T-helper 1 cell treated with Interleukin-12 subunit alpha and Interleukin-12 subunit beta and Interleukin-4 antibody, amounts not matched to agents 30 μg/mL and 1 μg/mL, for 36 hours (primary cell): ENCODE measurements around the gene PKN3.

Experiments used
- H3K27ac Mint-ChIP-seq: one replicate; pipeline ENCODE4 v1.8.0; 2021; ENCODE audit warnings: mild to moderate bottlenecking, mixed read lengths
- H3K27me3 Mint-ChIP-seq: one replicate; pipeline ENCODE4 v1.8.0; 2021; ENCODE audit warnings: low read depth, mixed read lengths
- H3K36me3 Mint-ChIP-seq: one replicate; pipeline ENCODE4 v1.8.0; 2021; ENCODE audit warnings: low read depth, mixed read lengths
- H3K4me1 Mint-ChIP-seq: one replicate; pipeline ENCODE4 v1.8.0; 2021; ENCODE audit warnings: low read depth, mixed read lengths
- H3K4me3 Mint-ChIP-seq: one replicate; pipeline ENCODE4 v1.8.0; 2021; ENCODE audit warnings: mild to moderate bottlenecking, moderate library complexity, mixed read lengths
- H3K9me3 Mint-ChIP-seq: one replicate; pipeline ENCODE4 v1.8.0; 2021; ENCODE audit warnings: mixed read lengths

The PKN3 gene

GRCh38 chr9:128731093-128731492, 28.8 kb downstream of the PKN3 start:
- no peaks in the 10 kb centered on the region for H3K27me3 Mint-ChIP-seq
- H3K4me1 Mint-ChIP-seq, result peaks cover 8% of the 10 kb centered on the region
- H3K27ac Mint-ChIP-seq, result no peak overlapping the region
- peaks cover 10% of the 10 kb centered on the region for H3K36me3 Mint-ChIP-seq
- H3K9me3 Mint-ChIP-seq, result no peaks in the 10 kb centered on the region
- no peak overlapping the region for H3K4me3 Mint-ChIP-seq

GRCh38 chr9:128731691-128732090, 29.4 kb downstream of the PKN3 start:
- no peaks in the 10 kb centered on the region for H3K9me3 Mint-ChIP-seq
- H3K4me1 Mint-ChIP-seq, result peaks cover 6% of the 10 kb centered on the region
- H3K36me3 Mint-ChIP-seq, result peaks cover 10% of the 10 kb centered on the region
- H3K27me3 Mint-ChIP-seq, result no peaks in the 10 kb centered on the region
- H3K27ac Mint-ChIP-seq, result no peak overlapping the region
- no peak overlapping the region for H3K4me3 Mint-ChIP-seq

DNA sequence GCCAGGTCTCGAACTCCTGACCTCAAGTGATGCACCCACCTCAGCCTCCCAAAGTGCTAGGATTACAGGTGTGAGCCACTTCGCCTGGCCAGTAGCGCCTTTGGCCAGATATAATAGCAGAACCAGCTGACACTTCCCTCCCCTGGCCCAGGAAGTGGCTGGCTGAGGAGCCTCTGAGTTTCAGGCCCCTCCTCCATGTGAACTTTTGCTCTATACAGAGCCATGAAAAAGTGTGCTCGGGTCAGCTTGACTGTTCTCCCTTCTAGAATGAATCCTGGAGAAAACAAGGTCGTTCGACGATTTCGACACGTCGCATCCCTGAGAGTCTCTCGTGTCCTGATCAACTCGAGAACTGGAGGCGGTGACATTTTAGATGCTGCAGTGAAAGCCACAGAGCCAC, 30.3 kb downstream of the PKN3 start:
- H3K27me3 Mint-ChIP-seq, result no peaks in the 10 kb centered on the region
- no peak overlapping the region for H3K27ac Mint-ChIP-seq
- H3K9me3 Mint-ChIP-seq, result no peaks in the 10 kb centered on the region

GRCh38 chr9:128733256-128733655, 31.0 kb downstream of the PKN3 start:
- peaks cover 10% of the 10 kb centered on the region for H3K36me3 Mint-ChIP-seq
- peaks cover 2% of the 10 kb centered on the region for H3K4me1 Mint-ChIP-seq
- H3K27ac Mint-ChIP-seq, result no peak overlapping the region
- H3K27me3 Mint-ChIP-seq, result no peaks in the 10 kb centered on the region
- no peak overlapping the region for H3K4me3 Mint-ChIP-seq
- no peaks in the 10 kb centered on the region for H3K9me3 Mint-ChIP-seq

More for the DNA sequence above, 30.3 kb downstream of the PKN3 start:
- no peak overlapping the region for H3K4me3 Mint-ChIP-seq
- peaks cover 10% of the 10 kb centered on the region for H3K36me3 Mint-ChIP-seq
- H3K4me1 Mint-ChIP-seq, result peaks cover 5% of the 10 kb centered on the region

GRCh38 chr9:128735373-128735772, 33.1 kb downstream of the PKN3 start:
- Mint-ChIP-seq H3K27ac (no peak overlapping the region), H3K4me3 (no peak overlapping the region), H3K4me1 (peaks cover 2% of the 10 kb centered on the region), H3K9me3 (no peaks in the 10 kb centered on the region), H3K36me3 (peaks cover 10% of the 10 kb centered on the region), H3K27me3 (no peaks in the 10 kb centered on the region)

- no peaks in the 10 kb centered on the region for H3K4me1 Mint-ChIP-seq
- H3K36me3 Mint-ChIP-seq, result no peaks in the 10 kb centered on the region
- H3K27me3 Mint-ChIP-seq, result no peaks in the 10 kb centered on the region
- no peak overlapping the region for H3K27ac Mint-ChIP-seq
- no peak overlapping the region for H3K4me3 Mint-ChIP-seq
- no peaks in the 10 kb centered on the region for H3K9me3 Mint-ChIP-seq
These were observed 40.1 kb downstream of the PKN3 start for GRCh38 chr9:128742401-128742800.

GRCh38 chr9:128743421-128743820, 41.1 kb downstream of the PKN3 start:
- Mint-ChIP-seq H3K4me1 (no peaks in the 10 kb centered on the region), H3K36me3 (no peaks in the 10 kb centered on the region), H3K4me3 (no peak overlapping the region), H3K27me3 (no peaks in the 10 kb centered on the region), H3K9me3 (no peaks in the 10 kb centered on the region), H3K27ac (no peak overlapping the region)

DNA sequence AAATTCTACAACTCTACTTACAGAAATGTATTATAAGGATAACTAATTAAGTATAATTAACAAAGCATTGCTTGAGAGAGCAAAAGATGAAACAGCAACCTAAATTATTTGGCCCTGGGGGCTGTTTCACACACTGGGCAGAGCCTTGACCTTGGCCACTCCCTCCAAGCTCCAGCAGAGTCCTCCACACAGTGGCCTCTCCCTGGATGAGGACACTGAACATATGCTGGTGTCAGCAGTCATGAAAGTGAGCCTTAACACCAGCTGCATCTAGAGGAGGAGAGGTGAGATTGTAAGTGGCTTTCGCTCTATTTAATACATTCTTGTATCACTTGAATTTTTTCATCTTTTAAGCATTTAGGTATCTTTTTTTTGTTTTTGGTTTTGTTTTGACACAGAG, 44.9 kb downstream of the PKN3 start:
- no peaks in the 10 kb centered on the region for H3K27me3 Mint-ChIP-seq
- no peak overlapping the region for H3K27ac Mint-ChIP-seq
- no peaks in the 10 kb centered on the region for H3K9me3 Mint-ChIP-seq
- H3K36me3 Mint-ChIP-seq, result peaks cover 2% of the 10 kb centered on the region
- H3K4me1 Mint-ChIP-seq, result no peaks in the 10 kb centered on the region
- no peak overlapping the region for H3K4me3 Mint-ChIP-seq

DNA sequence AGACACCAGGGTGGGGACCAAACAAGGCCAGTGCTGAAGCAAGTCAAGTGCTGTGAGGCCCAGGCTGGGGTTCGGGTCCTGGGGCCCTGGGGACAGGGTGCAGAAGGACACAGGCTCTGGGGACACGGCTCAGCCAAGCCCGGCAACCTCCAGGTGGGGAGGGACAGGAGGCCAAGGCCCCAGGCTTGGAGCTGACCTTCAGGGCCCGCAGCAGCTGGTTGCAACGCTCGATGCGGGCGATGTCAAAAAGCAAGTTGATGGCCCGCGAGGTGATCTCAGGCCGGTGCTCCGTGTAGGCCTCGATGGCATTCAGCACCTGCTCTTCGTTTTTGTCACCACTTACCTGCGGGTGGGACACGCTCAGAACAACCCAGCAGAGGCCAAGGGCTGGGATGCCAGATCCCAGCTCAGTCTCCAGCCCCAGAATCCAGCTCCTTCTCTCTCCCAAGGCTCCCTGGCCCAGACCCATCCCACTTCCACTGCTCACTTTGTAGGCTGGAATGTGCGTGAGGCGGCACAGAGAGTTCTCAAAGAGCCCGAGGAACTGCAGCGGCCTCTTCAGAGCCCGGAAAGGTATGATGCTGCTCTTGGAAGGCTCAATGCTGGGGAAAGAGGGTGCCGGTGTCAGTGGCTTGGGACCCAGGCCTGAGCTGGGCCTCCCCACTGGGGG, 48.8 kb downstream of the PKN3 start:
- Mint-ChIP-seq H3K4me3 (no peak overlapping the region), H3K36me3 (peaks cover 4% of the 10 kb centered on the region), H3K27me3 (no peaks in the 10 kb centered on the region), H3K4me1 (no peaks in the 10 kb centered on the region), H3K27ac (no peak overlapping the region), H3K9me3 (no peaks in the 10 kb centered on the region)

DNA sequence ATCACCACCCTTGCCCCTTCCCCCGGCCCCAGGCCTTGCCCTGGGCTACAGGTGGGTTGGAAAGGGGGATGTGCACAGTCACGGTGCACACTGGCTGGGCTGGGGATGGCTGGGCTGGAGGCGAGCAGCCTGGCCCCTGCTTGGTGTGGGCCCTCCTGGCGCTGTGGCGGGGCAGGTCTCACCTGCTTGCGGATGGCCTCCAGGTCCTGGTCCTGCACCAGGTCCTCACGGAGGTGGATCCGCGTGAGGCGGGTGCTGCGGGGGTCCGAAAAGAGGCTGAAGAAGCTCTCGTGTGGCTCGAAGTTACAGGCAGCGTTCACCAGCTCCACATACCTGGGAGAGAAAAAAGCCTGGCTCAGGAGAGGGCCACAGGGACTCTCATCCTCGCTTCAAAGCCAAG, 51.3 kb downstream of the PKN3 start:
- Mint-ChIP-seq H3K4me3 (no peak overlapping the region), H3K9me3 (no peaks in the 10 kb centered on the region), H3K36me3 (peaks cover 4% of the 10 kb centered on the region), H3K27me3 (no peaks in the 10 kb centered on the region), H3K27ac (no peak overlapping the region), H3K4me1 (peaks cover 1% of the 10 kb centered on the region)

DNA sequence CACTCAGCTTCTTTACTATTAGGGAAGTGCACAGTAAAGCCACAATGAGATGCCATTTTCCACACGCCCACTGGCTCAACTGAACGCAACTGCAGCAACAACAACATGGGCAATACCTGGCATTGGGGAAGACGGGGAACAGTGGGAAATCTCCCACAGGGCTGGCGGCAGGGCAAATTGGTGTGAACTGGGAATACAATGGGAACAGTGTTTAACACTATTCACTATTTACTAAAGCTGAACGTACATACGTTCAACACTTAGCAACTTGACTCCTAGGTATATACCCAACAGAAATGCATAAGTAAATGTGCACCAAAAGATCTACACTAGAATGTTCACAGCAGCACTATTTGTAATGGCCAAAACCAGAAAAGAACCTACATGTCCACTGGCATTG, 55.3 kb downstream of the PKN3 start:
- no peak overlapping the region for H3K4me3 Mint-ChIP-seq
- H3K4me1 Mint-ChIP-seq, result peaks cover 2% of the 10 kb centered on the region
- no peak overlapping the region for H3K27ac Mint-ChIP-seq
- peaks cover under 1% of the 10 kb centered on the region for H3K36me3 Mint-ChIP-seq
- no peaks in the 10 kb centered on the region for H3K9me3 Mint-ChIP-seq
- no peaks in the 10 kb centered on the region for H3K27me3 Mint-ChIP-seq

GRCh38 chr9:128762671-128763449, 60.6 kb downstream of the PKN3 start:
- H3K27ac Mint-ChIP-seq, result no peak overlapping the region

GRCh38 chr9:128764361-128764760, 62.1 kb downstream of the PKN3 start:
- no peaks in the 10 kb centered on the region for H3K27me3 Mint-ChIP-seq
- H3K27ac Mint-ChIP-seq, result no peak overlapping the region
- H3K4me3 Mint-ChIP-seq, result no peak overlapping the region
- peaks cover 2% of the 10 kb centered on the region for H3K36me3 Mint-ChIP-seq
- H3K4me1 Mint-ChIP-seq, result peaks cover 1% of the 10 kb centered on the region
- no peaks in the 10 kb centered on the region for H3K9me3 Mint-ChIP-seq

More at GRCh38 chr9:128762671-128763449, 60.6 kb downstream of the PKN3 start:
- no peaks in the 10 kb centered on the region for H3K27me3 Mint-ChIP-seq
- H3K4me1 Mint-ChIP-seq, result peaks cover 3% of the 10 kb centered on the region
- no peaks in the 10 kb centered on the region for H3K9me3 Mint-ChIP-seq
- peaks cover 2% of the 10 kb centered on the region for H3K36me3 Mint-ChIP-seq
- no peak overlapping the region for H3K4me3 Mint-ChIP-seq

DNA sequence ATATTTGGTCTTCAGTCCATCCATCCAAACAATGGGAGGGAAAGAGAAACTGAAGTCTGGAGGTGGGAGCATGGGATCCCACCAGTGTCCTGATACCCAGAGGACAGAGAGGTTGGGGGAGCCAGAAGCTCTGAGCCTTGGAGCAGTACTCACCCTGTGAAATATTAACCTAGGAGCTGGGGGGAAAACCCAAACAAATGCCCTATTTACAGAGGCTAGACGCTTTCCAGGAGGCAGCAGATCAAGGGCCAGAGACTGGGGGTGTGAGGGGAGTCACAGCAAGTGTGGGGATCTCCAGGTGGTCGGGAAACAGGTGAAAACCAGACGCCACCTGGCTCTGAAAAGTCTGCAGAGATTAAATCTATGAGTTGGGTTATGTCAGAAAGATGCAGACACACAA, 63.2 kb downstream of the PKN3 start:
- no peaks in the 10 kb centered on the region for H3K9me3 Mint-ChIP-seq
- peaks cover 6% of the 10 kb centered on the region for H3K4me1 Mint-ChIP-seq
- no peaks in the 10 kb centered on the region for H3K27me3 Mint-ChIP-seq
- H3K36me3 Mint-ChIP-seq, result peaks cover 2% of the 10 kb centered on the region
- H3K4me3 Mint-ChIP-seq, result no peak overlapping the region
- no peak overlapping the region for H3K27ac Mint-ChIP-seq

- Mint-ChIP-seq H3K36me3 (no peaks in the 10 kb centered on the region), H3K4me3 (no peak overlapping the region), H3K9me3 (no peaks in the 10 kb centered on the region), H3K27ac (no peak overlapping the region), H3K27me3 (no peaks in the 10 kb centered on the region), H3K4me1 (peaks cover 13% of the 10 kb centered on the region)
These were observed 66.3 kb downstream of the PKN3 start for GRCh38 chr9:128768606-128769005.
